HepG2 (cell line): ENCODE data around the gene LRPAP1. TPM values are rescaled to one million over a fixed set of nuclear protein-coding genes. Genes with fewer than 3 reads are reported as not detected.

Experiments used
- ARID5B ChIP-seq: IDR thresholded peaks from 2 replicates; pipeline ENCODE4 v1.4.0; 2020; ENCODE audit warnings: mild to moderate bottlenecking, missing genetic modification reagents
- ATF7-NPFF ChIP-seq: sonication (generic); formaldehyde crosslinking; IDR thresholded peaks from 2 replicates; pipeline ENCODE4 v1.8.1; 2023; ENCODE audit warnings: mild to moderate bottlenecking, low read depth, missing genetic modification reagents, moderate library complexity
- CEBPG ChIP-seq: IDR thresholded peaks from 2 replicates; pipeline ENCODE4 v1.6.1; 2016
- DNMT3B ChIP-seq: conservative IDR thresholded peaks from 2 replicates; pipeline ENCODE4 v1.6.1; 2016; ENCODE audit warnings: missing biosample characterization, control low read depth
- ELF3 ChIP-seq: IDR thresholded peaks from 2 replicates; pipeline ENCODE4 v1.6.1; 2016; ENCODE audit warnings: missing genetic modification reagents, missing compliant biosample characterization
- ETV6 ChIP-seq: sonication (generic); formaldehyde crosslinking; conservative IDR thresholded peaks from 2 replicates; pipeline ENCODE4 v1.4.0; 2020; ENCODE audit warnings: missing genetic modification reagents
- HOXA9 ChIP-seq: sonication (generic); formaldehyde crosslinking; IDR thresholded peaks from 2 replicates; pipeline ENCODE4 v1.8.1; 2022; ENCODE audit warnings: missing genetic modification reagents, mild to moderate bottlenecking, moderate library complexity, borderline replicate concordance
- MIER3 ChIP-seq: IDR thresholded peaks from 2 replicates; pipeline ENCODE4 v1.6.1; 2016; ENCODE audit warnings: missing compliant biosample characterization, borderline replicate concordance
- PAF1 ChIP-seq: IDR thresholded peaks from 2 replicates; pipeline ENCODE4 v1.6.1; 2016; ENCODE audit warnings: missing genetic modification reagents, missing compliant biosample characterization
- PLSCR1 ChIP-seq: sonication (generic); formaldehyde crosslinking; IDR thresholded peaks from 2 replicates; pipeline ENCODE4 v1.5.0; 2020; ENCODE audit warnings: missing genetic modification reagents, mild to moderate bottlenecking, borderline replicate concordance
- SNAI1 ChIP-seq: sonication (generic); formaldehyde crosslinking; IDR thresholded peaks from 2 replicates; pipeline ENCODE4 v1.5.0; 2020; ENCODE audit warnings: mild to moderate bottlenecking, missing genetic modification reagents, borderline replicate concordance
- SRSF9 ChIP-seq: fragments of 200-400 bp; formaldehyde crosslinking; IDR thresholded peaks from 2 replicates; pipeline ENCODE4 v1.6.1; 2018; ENCODE audit warnings: borderline replicate concordance, mild to moderate bottlenecking, low read depth, low read length; ENCODE audit not compliant: insufficient read depth, poor library complexity, severe bottlenecking
- TEF ChIP-seq: sonication (generic); formaldehyde crosslinking; IDR thresholded peaks from 2 replicates; pipeline ENCODE4 v1.5.0; 2020; ENCODE audit warnings: missing genetic modification reagents
- ZFP36 ChIP-seq: fragments of 150-350 bp; IDR thresholded peaks from 2 replicates; pipeline ENCODE4 v1.6.1; 2018; ENCODE audit warnings: borderline replicate concordance, low read length, low read depth; ENCODE audit not compliant: partially characterized antibody
- ZNF205 ChIP-seq: IDR thresholded peaks from 2 replicates; pipeline ENCODE4 v1.6.1; 2018; ENCODE audit warnings: missing biosample characterization, missing genetic modification reagents
- ZNF570 ChIP-seq: sonication (generic); formaldehyde crosslinking; IDR thresholded peaks from 2 replicates; pipeline ENCODE4 v1.4.0; 2020; ENCODE audit warnings: mild to moderate bottlenecking, missing genetic modification reagents, borderline replicate concordance
- ZNF660 ChIP-seq: sonication (generic); formaldehyde crosslinking; IDR thresholded peaks from 2 replicates; pipeline ENCODE4 v1.5.1; 2020; ENCODE audit warnings: mild to moderate bottlenecking, low read depth, missing genetic modification reagents, borderline replicate concordance
- polyA plus RNA-seq, 8 experiments: library from polyadenylated mRNA; depleted of rRNA in 3 of 8; stranded (reverse) in 7 of 8; unstranded in 1 of 8; fragments of >200 nt; fragmentation: Illumina TruSeq in 4 of 8; extraction: Trizol in 4 of 8; gene quantifications; 2 replicates each; pipeline versions ENCODE4 v1.2.1 to v1.2.3, GENCODE V29; 2011 to 2016; ENCODE audit warnings: low read depth in 4 of 8, missing spikeins in 1 of 8, mixed read lengths in 1 of 8; ENCODE audit not compliant: insufficient read depth in 1 of 8
- total RNA-seq, 5 experiments: library from RNA; depleted of rRNA; stranded (reverse); fragments of >200 nt; fragmentation: Illumina TruSeq; extraction: Trizol; gene quantifications; 2 replicates each; pipeline ENCODE4 v1.2.3, GENCODE V29; 2016; ENCODE audit warnings: low read depth in 1 of 5
- TF ChIP-seq, protein P1 (sequence below): sonication (generic); formaldehyde crosslinking; IDR thresholded peaks from 2 replicates; pipeline ENCODE4 v1.4.0; 2020; ENCODE audit warnings: missing genetic modification reagents, borderline replicate concordance
- TF ChIP-seq, protein P2 (sequence below): fragments of 450-650 bp; IDR thresholded peaks from 2 replicates; pipeline ENCODE4 v1.6.1; 2017
- TF ChIP-seq, protein P3 (sequence below): sonication (generic); formaldehyde crosslinking; IDR thresholded peaks from 2 replicates; pipeline ENCODE4 v1.8.0; 2022; ENCODE audit warnings: mild to moderate bottlenecking, missing genetic modification reagents, moderate library complexity

Gene LRPAP1
- total and polyA plus RNA-seq, 2 of the 13 experiments (the other 11 are each of a cell fraction or from before 2014, with no cell fraction given) = 153 to 191 TPM

- TF ChIP-seq, protein P1, sequence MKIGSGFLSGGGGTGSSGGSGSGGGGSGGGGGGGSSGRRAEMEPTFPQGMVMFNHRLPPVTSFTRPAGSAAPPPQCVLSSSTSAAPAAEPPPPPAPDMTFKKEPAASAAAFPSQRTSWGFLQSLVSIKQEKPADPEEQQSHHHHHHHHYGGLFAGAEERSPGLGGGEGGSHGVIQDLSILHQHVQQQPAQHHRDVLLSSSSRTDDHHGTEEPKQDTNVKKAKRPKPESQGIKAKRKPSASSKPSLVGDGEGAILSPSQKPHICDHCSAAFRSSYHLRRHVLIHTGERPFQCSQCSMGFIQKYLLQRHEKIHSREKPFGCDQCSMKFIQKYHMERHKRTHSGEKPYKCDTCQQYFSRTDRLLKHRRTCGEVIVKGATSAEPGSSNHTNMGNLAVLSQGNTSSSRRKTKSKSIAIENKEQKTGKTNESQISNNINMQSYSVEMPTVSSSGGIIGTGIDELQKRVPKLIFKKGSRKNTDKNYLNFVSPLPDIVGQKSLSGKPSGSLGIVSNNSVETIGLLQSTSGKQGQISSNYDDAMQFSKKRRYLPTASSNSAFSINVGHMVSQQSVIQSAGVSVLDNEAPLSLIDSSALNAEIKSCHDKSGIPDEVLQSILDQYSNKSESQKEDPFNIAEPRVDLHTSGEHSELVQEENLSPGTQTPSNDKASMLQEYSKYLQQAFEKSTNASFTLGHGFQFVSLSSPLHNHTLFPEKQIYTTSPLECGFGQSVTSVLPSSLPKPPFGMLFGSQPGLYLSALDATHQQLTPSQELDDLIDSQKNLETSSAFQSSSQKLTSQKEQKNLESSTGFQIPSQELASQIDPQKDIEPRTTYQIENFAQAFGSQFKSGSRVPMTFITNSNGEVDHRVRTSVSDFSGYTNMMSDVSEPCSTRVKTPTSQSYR (CRISPR knock-in tag) = no peak
- no peak for TF ChIP-seq PLSCR1 (CRISPR knock-in tag)
- TF ChIP-seq CEBPG (CRISPR knock-in tag) = no peak
- TF ChIP-seq PAF1 (CRISPR knock-in tag) = no peak
- TF ChIP-seq MIER3 = no peak
- no peak for TF ChIP-seq ZFP36
- TF ChIP-seq HOXA9 (CRISPR knock-in tag) = no peak
- TF ChIP-seq SRSF9 = no peak
- TF ChIP-seq SNAI1 (CRISPR knock-in tag) = no peak
- TF ChIP-seq DNMT3B (CRISPR knock-in tag) = no peak
- TF ChIP-seq ARID5B (CRISPR knock-in tag) = no peak
- no peak for TF ChIP-seq ZNF205 (CRISPR knock-in tag)
- TF ChIP-seq, protein P2, sequence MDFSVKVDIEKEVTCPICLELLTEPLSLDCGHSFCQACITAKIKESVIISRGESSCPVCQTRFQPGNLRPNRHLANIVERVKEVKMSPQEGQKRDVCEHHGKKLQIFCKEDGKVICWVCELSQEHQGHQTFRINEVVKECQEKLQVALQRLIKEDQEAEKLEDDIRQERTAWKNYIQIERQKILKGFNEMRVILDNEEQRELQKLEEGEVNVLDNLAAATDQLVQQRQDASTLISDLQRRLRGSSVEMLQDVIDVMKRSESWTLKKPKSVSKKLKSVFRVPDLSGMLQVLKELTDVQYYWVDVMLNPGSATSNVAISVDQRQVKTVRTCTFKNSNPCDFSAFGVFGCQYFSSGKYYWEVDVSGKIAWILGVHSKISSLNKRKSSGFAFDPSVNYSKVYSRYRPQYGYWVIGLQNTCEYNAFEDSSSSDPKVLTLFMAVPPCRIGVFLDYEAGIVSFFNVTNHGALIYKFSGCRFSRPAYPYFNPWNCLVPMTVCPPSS = no peak
- no peak for TF ChIP-seq ELF3 (CRISPR knock-in tag)
- no peak for TF ChIP-seq ATF7-NPFF (CRISPR knock-in tag)
- no peak for TF ChIP-seq TEF (CRISPR knock-in tag)
- no peak for TF ChIP-seq ETV6
- TF ChIP-seq, protein P3, sequence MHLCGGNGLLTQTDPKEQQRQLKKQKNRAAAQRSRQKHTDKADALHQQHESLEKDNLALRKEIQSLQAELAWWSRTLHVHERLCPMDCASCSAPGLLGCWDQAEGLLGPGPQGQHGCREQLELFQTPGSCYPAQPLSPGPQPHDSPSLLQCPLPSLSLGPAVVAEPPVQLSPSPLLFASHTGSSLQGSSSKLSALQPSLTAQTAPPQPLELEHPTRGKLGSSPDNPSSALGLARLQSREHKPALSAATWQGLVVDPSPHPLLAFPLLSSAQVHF (CRISPR knock-in tag) = no peak
- TF ChIP-seq ZNF660 (CRISPR knock-in tag) = no peak
- no peak for TF ChIP-seq ZNF570 (CRISPR knock-in tag)
These were observed 69.9 kb downstream of the LRPAP1 start (continued) for GRCh38 chr4:3462321-3462789.
